NCI-H524 (cell line): ENCODE measurements around the gene REPIN1.
A peak's percentile ranks its signal among the peaks of the same experiment; 100 is the strongest.

Experiments
- DNase-seq, 2 experiments: peaks; one replicate each; lab custom pipeline; 2025; lab: John Stamatoyannopoulos, UW

The REPIN1 gene

DNA sequence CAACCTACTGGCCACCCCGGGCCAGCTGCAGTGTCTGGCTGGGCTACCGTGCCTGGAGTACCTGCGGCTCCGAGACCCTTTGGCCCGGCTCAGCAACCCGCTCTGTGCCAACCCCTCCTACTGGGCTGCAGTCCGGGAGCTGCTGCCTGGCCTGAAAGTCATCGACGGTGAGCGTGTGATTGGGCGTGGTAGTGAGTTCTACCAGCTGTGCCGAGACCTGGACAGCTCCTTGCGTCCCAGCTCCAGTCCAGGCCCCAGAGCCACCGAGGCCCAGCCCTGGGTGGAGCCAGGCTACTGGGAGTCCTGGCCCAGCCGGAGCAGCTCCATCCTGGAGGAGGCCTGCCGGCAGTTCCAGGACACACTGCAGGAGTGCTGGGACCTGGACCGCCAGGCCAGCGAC is 31.4 kb upstream of the REPIN1 start:
- DNase-seq: no peak

DNA sequence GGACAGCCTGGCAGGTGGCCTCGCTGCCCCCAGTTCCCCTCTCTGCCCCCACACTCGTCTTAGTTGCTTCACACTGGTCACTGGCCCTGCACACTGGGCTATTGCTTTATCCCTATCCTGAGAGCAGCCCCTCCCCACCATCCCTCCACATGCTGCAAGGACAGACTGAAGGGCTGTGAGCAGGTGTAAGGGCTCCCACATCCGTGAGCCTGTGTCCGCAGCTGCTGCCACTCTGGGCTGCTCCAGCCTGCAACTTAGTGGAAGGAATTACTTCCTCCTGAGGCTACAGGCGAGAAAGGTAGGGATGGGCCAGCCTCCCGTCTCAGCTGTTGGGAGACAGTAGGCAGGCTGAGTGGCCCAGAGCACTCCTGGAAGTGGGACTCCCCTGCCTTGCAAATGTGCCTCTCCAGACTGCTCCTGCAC is 31.0 kb upstream of the REPIN1 start:
- no peak for DNase-seq

DNA sequence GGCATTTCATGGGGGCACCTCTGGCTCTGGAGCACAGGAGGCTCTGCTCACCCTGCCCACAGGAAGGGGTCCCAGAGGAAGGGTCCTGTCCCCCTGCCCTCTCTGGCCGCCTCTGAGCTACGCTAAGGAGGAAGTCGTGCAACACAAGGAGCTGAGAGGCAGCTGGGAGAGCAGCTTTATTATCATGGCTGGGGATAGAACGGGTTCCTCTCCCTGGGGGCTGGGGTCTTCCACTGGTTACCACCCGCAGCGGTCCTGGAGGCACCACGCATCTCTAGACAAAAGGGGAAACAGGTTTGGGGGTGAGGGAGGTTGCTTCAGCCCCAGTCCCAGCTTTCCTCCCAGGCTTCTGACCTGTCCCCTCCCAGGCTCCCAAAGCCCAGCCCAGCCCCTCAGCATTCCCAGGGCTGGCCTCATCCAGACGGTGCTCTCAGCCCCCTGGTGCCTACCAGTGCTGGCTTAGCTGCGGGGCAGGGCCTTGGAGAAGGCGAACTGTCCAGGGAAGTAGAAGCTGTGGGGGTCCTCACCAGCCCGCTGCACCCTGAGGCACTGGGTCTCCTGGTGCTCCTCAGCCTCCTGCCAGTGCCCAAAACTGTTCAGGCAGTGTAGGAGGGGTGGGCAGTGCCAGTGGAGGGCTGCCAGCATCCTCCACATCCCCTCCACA is 30.3 kb upstream of the REPIN1 start:
- no peak for DNase-seq

DNA sequence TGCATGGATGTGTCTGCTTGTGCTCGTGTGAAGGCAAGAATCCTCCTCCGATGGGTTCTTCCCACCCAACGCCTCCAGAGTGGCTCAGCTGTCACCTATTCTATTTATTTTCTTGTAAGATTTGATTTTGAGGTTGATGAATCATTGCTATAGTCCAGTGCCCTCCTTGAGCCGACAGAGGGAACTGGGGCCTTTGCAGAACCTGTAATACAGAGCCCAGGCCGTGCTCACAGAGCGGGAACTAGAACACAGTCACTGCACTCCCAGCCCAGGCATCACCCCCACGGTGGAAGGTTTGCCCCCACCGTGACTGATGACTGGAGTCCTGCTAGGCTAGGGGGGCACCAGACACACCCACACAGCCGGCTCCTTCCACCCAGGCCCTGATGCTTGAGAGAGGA is 29.2 kb upstream of the REPIN1 start:
- DNase-seq: no peak

DNA sequence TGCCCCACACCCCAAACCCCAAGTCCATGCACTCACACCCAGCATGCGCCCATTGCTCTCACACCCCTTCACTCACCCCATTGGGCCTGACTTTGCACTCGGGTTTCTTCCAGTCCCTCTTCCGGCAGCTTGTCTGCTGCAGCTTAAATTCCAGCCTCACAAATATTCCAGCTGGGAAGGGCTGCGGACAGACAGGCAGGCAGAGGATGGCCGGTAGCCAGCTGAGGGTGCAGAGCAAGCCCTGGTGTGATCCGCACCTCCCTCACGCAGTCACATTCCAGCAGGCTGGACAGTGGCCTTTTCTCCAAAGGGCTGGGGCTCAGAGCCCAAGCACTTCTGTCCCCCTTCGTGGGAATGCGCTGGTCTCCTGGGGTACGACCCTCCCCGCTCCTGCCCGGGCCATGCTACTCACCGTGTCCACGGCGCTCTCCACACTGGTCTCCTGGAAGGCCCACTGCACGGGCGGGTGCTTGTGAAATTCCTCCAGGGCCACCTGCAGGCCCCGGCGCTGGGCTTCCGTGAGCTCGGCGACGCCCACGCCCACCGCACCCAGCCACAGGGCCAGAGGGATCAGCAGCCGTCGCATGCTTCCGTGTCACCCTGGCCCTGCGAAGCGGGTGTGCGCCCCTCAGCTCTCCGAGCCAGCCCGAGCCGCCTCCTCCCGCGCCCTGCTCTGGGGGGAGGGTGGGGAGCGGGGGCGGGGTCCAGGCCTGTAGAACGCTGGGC is 28.4 kb upstream of the REPIN1 start:
- no peak for DNase-seq

DNA sequence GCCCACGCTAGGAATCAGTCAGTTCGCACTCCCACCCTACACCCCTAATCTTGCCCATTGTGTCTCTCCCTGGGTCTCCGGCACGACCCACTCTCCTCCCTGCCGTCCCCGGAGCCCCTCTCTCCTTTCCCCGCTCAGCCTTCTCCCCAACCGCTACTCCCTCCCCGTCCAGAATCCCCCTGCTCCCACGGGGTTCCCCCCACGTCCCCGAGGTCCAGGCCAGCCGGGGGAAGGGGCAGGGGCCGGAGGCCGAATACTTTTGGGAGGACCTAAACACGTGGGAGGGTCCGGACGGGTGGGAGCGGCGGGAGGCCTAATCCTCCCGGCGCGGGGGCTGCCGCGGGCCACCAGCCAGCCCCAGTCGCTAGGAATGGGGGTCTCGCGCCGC is 27.8 kb upstream of the REPIN1 start:
- DNase-seq: no peak

DNA sequence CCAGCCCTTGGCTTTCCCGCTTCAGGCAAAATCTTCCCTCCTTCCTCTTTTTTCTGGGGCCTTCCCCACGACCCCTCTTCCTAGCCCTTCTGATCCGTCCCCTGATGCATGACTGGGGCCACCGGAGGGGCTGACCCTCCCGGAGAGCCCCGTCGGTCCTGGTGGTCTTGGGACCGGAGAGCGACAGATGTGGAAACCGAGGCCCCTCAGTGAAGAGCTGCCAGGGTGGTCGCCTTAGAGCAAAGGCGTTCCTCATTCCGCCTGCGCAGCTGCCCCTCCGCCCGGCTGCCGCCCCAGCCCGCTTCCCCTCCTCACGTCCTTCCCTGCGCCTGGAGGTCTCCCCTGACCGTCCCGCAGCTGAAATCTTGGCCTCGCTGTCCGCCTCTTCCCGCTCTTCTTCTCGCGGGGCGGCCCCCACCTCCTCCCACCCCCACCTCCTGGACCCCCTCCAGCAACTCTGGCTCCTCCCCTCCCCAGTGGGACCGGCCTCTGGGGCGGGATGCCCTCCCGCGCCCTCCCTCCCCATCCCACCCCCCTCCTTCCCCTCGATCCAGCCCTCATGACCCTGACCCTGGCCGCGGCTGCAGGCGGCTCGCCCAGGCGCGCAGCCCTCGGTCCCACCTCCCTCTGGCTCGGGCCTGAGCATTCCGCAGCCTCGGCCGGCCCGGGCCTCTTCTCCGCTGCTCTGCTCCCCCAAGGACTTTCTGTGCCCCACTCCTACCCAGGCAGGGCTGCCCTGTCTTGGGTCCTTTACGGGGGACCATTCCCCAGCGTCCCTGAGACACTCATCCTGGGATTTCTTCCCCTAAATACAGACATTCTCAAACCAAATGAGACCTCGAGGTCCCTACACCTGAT is 27.1 kb upstream of the REPIN1 start, which contains the start of gene RARRES2:
RARRES2 (minus strand) TSS at position 367 of the 858 bp plus-strand sequence. CDS start 1,020 bp downstream, outside the sequence.
- no peak for DNase-seq

DNA sequence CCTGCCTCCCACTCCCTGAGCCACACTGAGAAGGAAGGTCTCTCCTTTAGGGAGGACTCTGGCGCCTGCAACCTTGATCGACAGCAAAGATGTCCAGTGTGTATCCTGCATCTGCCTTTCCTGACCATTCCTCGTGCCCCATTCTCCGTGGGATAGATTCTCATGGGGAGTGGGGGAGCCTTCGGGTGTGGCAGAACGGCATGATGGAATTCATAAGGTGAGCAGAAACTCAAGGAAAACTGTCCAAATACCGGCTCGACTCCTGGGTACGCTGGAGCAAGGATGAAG is 26.6 kb upstream of the REPIN1 start:
- DNase-seq: no peak

DNA sequence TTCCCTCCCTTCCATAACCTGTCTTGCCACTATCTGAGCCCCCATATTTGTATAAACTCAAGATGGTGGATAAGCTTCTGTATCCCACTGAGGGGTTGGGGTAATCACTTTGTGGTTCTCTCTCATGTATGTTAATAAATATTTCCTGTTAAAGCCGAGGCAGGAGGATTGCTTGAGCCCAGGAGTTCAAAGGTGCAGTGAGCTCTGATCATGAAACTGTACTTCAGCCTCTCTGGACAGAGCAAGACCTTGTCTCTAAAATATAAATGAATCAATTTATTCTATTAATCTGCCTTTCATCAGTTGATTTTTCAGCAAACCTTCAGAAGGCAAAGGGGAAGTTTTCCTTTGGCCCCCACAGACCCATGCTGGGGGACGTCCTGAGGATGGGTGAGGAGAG is 25.4 kb upstream of the REPIN1 start:
- DNase-seq: no peak

DNA sequence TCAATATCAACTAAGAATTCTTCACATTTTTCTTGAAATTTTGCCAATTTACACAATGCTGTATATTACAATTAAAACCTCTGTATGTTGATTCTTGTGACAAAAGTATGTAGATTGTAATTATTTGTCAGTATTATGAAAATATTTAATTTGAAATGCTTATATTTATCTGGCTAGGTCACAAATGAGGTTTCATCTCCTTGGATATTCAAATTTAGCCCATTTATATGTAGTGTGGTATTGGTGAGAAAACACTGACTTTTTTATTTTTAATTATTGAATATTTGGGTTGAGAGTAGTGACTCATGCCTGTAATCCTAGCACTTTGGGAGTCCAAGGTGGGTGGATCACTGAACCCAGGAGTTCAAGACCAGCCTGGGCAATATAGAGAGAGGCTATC is 24.3 kb upstream of the REPIN1 start:
- DNase-seq: no peak

DNA sequence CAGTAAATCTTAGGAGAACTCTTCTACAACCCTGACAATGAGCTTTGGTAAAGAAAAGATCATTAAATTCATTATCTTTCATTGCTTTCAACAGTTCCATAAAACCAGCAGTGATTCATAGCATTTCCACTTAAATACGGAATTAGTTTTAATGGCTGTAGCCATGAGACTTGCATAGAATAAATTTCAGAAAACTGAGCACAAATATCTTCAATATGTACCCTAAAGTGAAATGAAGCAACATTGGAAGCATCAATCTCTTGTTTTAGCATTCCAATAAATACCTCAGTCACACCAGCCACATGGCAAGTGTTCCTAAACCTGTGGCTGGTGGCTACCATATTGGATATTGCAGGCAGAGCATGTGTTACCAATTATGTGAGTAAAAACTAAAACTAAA is 23.6 kb upstream of the REPIN1 start:
- DNase-seq: no peak

DNA sequence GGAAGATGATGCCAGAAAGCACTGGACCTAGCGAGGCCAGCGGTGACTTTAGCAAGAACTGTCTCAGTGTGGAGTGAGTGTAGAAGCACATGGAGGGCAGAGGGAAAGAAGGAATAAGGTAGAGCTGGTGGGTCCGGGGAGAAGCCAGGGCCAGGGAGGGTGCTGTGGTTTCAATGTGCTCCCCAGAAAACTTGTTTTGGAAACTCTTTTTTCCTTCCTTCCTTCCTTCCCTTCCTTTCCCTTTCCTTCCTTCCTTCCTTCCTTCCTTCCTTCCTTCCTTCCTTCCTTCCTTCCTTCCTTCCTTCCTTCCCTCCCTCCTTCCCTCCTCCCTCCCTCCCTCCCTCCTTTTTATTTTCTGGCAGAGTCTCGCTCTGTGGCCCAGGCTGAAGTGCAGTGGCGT is 21.7 kb upstream of the REPIN1 start:
- DNase-seq: no peak

DNA sequence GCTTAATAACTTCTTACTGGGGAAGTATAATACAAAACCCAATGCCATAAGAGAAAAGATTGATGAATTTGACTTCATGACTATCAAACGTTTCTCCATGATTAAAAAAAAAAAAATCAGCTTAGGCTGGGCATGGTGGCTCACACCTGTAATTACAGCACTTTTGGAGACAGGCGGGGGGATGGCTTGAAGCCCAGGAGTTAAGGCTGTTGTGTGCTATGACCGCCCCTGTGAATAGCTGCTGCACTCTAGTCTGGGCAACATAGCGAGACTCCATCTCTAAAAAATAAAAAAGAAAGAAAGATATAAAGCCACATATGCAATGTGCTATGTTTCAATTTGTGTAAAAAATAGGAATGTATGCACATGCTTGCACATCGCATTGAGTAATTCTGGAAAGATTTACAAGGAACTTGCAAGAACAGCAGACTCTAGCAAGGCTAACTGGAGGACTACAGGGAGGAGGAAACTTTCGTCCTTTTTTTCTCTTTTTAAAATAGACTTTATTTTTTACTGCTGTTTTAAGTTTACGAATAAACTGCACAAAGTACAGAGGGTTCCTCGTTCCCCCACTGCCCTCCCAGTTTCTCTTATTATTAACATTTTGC is 16.9 kb upstream of the REPIN1 start:
- no peak for DNase-seq

DNA sequence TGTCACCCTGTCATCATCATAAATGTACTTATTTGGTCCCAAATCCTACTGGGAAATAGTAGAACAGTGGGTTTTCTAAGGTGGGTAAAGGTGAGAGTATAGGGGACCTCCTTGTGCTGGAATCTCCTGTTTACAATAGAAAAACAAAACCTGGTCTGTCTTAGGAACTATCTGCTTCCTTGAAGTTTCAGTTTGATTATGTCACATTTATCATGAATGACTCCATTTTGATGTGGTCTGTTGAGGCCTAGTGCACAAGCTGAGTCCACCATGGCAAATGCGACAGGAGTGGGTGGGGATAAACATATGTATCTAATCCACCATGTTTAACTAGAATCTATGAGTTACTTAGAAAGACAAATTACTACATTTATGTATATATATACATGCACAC is 13.0 kb upstream of the REPIN1 start:
- no peak for DNase-seq

DNA sequence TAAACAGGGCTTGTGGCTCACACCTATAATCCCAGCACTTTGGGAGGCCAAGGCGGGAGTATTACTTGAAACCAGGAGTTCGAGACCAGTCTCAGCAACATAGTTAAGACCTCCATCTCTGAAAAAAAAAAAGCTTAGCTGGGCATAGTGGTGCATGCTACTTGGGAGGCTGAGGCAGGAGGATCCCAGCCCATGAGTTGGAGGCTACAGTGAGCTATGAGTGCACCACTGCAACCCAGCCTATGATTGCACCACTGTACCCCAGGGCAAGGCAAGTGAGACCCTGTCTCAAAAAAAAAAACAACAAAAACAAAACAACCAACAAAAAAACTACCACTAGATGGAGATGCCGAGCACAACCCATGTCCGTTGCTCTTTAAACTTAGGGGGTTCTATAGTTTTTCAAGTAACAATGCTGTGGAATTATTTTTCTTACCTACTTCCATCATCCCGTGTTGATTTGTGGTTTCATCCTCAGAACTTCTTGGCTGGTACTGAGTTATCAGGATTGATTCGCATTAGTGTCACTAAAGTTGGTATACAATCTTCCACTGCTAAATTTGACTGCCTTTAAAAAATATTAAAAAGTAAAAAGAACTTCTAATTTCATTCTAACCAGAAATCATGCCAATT is 12.2 kb upstream of the REPIN1 start:
- DNase-seq: peak in 1 of 2 experiments; percentile 42

DNA sequence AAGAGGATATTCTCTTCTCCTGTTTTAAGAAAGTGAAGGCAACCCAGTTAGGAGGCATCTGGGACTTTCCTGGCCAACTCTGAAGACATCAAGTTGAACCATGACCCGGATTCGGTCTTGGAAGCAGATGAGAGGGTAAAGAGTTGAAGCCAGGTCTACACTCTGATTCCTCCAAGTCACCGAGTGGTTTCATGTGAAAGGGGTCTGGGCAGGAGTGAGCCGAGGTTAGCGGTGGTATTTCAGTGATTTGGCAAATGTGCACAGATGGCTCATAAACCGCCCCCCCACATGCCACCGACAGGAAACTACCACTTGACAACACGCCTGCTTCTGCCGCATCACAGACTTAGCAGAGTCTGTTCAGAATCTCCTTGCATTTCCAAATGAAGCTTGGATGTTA is 11.4 kb upstream of the REPIN1 start:
- DNase-seq: peak; percentile 85 to 95

DNA sequence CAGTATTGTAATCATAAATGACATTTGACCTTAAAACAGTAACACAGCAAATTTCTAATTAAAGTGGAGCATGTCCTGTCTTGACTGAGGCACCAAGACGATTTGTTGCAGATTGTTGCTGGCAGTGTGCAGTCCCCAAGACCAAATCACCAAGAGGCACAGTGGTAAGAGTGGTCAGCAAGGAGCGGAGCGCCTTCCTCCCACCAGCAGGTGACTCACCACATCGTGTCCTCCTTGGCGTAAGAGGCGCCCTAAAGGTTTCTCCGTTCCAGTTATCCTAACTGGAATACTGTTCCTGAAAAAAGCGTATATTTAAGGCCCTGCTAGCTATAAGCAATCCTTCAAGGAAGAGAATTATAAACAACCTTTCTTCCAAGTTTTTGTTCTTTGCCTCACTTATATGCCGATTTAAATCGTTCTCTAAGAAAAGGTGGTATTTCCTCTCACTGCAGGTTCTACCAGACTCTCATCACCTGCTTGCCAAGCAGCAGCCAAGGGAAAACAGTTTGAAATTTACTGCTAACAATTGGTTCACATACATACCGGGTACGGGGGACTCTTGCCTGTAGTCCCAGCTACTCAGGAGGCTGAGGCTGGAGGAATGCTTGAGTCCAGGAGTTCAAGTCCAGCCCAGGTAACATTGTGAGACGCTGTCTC is 10.7 kb upstream of the REPIN1 start:
- no peak for DNase-seq

DNA sequence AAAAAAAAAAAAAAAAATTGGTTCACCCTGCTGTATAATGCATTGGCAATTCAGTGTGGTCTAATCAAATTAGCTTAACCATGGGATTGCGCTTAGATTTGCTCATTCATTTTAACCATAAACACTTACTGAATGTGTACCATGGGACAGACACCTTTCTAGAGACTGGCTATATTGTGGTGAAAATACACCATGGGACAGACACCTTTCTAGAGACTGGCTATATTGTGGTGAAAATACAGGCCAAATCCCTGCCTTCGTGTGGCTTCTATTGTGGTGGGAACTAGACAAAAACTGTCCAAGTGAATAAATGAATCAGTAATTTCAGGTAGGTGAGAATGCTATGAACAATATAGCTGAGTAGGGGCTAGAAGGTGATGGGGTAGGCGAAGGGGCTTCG is 10.2 kb upstream of the REPIN1 start:
- DNase-seq: no peak

DNA sequence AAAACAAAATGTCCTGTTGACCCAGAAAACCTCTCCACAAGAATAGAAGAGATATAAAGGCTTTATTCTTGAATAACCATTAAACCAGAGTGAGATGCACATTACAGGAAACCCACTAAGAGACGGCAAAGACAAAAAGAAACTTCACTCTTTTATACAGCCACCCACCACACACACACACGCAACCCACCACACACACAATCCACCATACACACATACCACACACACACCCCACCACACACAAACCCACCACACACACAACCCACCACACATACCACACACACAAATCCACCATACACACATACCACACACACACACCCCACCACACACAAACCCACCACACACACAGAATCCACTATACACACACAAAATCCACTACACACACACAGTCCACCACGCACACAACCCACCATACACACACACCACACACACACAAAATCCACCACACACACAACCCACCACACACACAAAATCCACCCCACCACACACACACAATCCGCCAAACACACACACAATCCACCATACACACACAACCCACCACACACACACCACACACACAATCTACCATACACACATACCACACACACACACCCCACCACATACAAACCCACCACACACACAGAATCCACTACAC is 9.5 kb upstream of the REPIN1 start:
- no peak for DNase-seq

DNA sequence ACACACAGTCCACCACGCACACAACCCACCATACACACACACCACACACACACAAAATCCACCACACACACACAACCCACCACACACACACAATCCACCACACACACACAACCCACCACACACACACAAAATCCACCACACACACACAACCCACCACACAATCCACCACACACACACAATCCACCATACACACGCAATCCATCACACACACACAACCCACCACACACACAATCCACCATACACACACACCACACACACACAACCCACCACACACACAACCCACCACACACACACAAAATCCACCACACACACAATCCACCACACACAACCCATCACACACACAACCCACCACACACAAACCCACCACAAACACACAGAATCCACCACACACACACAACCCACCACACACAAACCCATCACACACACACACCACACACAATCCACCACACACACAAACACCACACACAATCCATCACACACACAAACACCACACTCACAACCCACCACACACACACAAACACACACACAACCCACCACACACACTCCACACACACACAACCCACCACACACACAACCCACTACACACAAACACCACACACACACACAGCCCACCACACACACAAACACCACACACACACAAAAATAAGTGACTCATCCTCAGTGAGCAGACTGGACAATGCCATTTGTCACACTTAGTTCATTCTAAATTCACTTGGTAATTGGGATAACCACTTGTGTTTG is 8.8 kb upstream of the REPIN1 start:
- DNase-seq: no peak
